Left colon (tissue), 2 donors: Measurements from ENCODE around the gene OR52E8. TPM values are rescaled to one million over a fixed set of nuclear protein-coding genes. Genes with fewer than 3 reads are reported as not detected.

Experiments
- ATAC-seq: fragments of 200-7000 bp; cut with Tn5 transposase; one replicate; pipeline ENCODE4 v1.9.1; 2020; ENCODE audit warnings: mild to moderate bottlenecking, moderate library complexity
- DNase-seq, 2 donors: peaks; one replicate each; pipeline ENCODE4 v3.0.0-alpha.2; 2020
- intact Hi-C, 2 donors: fragments of 100-400 bp; cut with DNase I in 1 of 2; cut with micrococcal nuclease in 1 of 2; formaldehyde crosslinking; loops; one replicate each; pipeline versions ENCODE4 v1.11.2 to v1.14.0; 2022; cut with DNase I, micrococcal nuclease
- total RNA-seq, 2 donors: library from RNA; stranded (reverse); fragmentation: NEBNext Ultra II Directional; extraction: Animal tissue kit (Norgen Biotek cat#: 25700); gene quantifications; one replicate each; pipeline ENCODE4 v1.2.1, GENCODE V29; 2021
- donor health status: DM: no; HTN: no; CAD: no.
- donor health status: DM: yes; HTN: yes; CAD: no.

The OR52E8 gene
- total RNA-seq, 2 donors from 2014 or later, result not detected

DNA sequence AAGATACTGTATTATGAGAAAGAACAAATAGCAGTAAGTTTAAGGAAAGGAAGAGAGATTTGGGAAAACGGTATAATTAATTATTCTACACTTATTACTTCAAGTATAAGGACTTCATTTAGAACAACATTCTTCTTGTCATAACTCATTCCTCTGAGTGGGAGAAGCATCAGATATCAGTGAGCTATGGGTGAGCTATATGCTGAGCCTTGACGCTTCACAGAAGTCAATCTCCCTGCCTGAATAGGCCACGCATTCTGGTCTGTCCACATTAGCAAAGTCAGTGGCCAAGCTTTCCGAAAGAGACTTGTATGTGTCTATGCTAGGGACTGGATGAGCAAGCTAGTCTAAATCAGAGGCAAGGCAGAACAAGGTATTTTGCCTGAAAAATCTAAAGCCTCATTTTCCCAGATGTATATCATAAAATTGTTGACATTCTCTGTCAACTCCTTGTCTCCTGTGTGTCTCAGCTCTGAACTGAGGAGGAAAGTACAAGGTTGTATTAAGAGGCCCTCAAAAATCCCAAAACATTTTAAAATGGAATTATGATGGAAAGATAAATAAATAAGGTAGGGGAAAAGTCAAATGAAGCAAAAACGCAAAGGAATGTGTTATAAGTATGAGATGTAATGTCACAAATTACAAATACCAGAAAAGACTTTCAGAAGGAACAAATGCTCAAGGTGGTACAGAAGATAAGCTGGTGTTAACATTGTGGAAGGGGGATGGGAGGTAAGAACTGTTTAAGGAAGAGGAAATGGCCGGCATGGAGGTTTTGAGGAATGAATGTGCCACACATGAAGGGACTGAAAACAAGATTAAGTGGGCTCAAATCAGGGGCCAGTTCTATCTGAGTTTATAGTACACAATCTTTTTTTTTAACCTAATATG, 47.3 kb downstream of the OR52E8 start:
- no peak for DNase-seq
- intact Hi-C loops, result loop anchor here in 1 of 2 donors (5.0 to 10.0 kb wide), 2 partner anchors 338 to 685 kb away; no protein-coding TSS in a partner anchor
- no peak for ATAC-seq

DNA sequence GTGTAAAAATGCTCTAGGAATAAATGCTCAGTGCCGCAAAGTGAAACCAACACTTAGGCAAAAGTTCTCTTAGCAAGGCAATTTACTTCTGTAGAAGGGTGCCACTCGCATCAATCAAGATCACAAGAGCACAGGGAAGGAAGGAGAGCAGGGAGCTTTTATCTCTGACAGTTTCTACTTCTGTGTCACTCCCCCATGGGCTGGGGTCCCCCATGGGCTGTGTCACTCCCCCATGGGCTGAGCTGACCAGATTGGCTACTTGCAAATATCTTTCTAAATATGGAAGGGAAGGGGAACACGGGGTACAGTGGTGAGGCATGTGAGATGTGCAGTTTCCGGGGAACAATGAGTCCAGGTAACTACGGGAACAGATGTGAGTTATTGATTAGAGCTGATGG, 48.4 kb downstream of the OR52E8 start:
- no peak for DNase-seq
- intact Hi-C loops, result loop anchor here in 1 of 2 donors (5.0 to 10.0 kb wide), 2 partner anchors 337 to 684 kb away; no protein-coding TSS in a partner anchor
- peak; percentile 30 for ATAC-seq

DNA sequence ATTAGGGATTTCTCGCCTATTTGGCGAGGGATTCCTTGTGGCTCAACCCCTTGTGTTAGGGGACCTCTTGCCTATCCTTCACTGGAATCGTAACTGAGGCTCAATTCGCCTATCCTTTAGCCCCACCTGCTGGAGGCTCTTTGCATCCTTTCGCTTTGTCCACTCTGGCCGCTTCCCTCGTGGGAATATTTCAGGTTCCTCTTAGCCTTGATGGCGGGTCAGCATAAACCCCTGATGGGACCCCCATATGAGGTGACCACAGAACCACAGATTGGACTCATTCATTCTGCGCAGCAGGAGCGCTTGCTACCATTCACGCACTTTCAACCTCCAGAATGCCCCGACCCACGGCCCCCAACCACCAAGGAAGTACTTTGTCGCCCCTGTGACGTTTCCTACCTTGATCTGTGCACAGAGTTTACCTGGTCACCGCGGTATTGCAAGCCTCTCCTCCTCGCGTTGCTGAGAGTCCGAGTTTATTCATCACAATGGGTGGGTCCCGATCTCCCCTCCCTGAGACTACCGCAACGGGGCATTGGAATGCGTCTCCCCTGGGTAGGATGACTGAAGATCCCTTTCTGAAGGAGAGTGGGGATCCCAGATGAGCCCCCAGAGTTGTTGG, 48.9 kb downstream of the OR52E8 start, which contains the start of gene OR52N2:
Gene OR52N2 (plus strand): TSS at position 425 of the 622 bp plus-strand sequence. CDS start 11,412 bp downstream, outside the sequence.
- DNase-seq, result peak; percentile 42 to 75
- intact Hi-C loops, result loop anchor here in 1 of 2 donors (5.0 to 10.0 kb wide), 2 partner anchors 336 to 684 kb away; no protein-coding TSS in a partner anchor
- ATAC-seq, result peak; percentile 89

DNA sequence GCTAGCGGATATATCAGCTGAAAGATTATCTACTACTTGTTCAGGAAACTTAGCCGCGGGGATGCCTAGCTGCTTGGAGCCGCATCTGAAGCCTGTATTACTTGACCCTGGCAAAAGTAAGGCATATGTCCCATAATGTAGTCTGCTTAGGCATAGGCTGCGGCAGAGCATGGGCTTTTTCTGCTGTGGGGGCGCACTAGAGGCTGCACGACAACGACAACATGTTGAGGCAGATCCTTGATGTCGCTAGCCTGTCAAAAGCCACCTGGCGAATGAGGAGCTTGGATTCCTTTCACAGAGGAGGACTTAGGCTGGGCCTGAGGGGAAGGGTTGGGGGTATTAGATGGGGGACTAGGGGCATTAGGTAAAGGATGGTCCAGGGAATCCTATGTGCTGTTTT, 49.9 kb downstream of the OR52E8 start:
- no peak for ATAC-seq
- intact Hi-C loops, result loop anchor here in 1 of 2 donors (5.0 to 10.0 kb wide), 2 partner anchors 335 to 683 kb away; no protein-coding TSS in a partner anchor
- no peak for DNase-seq

Other genes with a start within 250 kb of the OR52E8 start
- 1 to 10 TPM; 7.9 to 9.8 TPM for gene TRIM34, start 232.7 kb downstream of the OR52E8 start, total RNA-seq
- gene TRIM5, start 172.6 kb downstream of the OR52E8 start, total RNA-seq, result 10 to 100 TPM; 17.6 TPM
- gene TRIM22, start 167.9 kb downstream of the OR52E8 start, total RNA-seq, result 10 to 100 TPM; 21.0 to 25.2 TPM
- gene OR56B1, start 121.2 kb downstream of the OR52E8 start, total RNA-seq, result not detected
- gene OR52N4, start 103.4 kb downstream of the OR52E8 start, total RNA-seq, result not detected
- gene OR52N5, start 74.3 kb downstream of the OR52E8 start, total RNA-seq, result not detected
- not detected for gene OR52N1, start 66.4 kb downstream of the OR52E8 start, total RNA-seq
- gene OR52N2, start 48.8 kb downstream of the OR52E8 start, total RNA-seq, result not detected
- not detected for gene OR52E6, start 15.8 kb downstream of the OR52E8 start, total RNA-seq
- not detected for gene OR52E4, start 22.9 kb upstream of the OR52E8 start, total RNA-seq
- gene OR52E5, start 35.5 kb upstream of the OR52E8 start, total RNA-seq, result not detected
- not detected for gene OR56A3, start 84.6 kb upstream of the OR52E8 start, total RNA-seq
- gene OR56A5, start 110.8 kb upstream of the OR52E8 start, total RNA-seq, result not detected
- gene OR52L1, start 129.3 kb upstream of the OR52E8 start, total RNA-seq, result not detected
- under 1 TPM in 1 of 2 donors, not detected in 1; 0.12 TPM for gene OR56A4, start 149.3 kb upstream of the OR52E8 start, total RNA-seq
- under 1 TPM in 1 of 2 donors, not detected in 1; 0.03 TPM for gene OR56A1, start 173.1 kb upstream of the OR52E8 start, total RNA-seq
- not detected for gene OR56B4, start 250.0 kb upstream of the OR52E8 start, total RNA-seq